HepG2 (cell line): ENCODE measurements around the gene NDUFAF5. TPM values are rescaled to one million over a fixed set of nuclear protein-coding genes. Genes with fewer than 3 reads are reported as not detected.
A peak's percentile ranks its signal among the peaks of the same experiment; 100 is the strongest.

Experiments used
- ATRX ChIP-seq: sonication (generic); formaldehyde crosslinking; IDR thresholded peaks from 2 replicates; pipeline ENCODE4 v1.4.0; 2020; ENCODE audit warnings: missing genetic modification reagents, borderline replicate concordance
- EED ChIP-seq: sonication (generic); formaldehyde crosslinking; IDR thresholded peaks from 2 replicates; pipeline ENCODE4 v1.5.0; 2020; ENCODE audit warnings: mild to moderate bottlenecking, missing genetic modification reagents
- FOXJ3 ChIP-seq: sonication (generic); formaldehyde crosslinking; IDR thresholded peaks from 2 replicates; pipeline ENCODE4 v1.4.0; 2020; ENCODE audit warnings: missing genetic modification reagents, mild to moderate bottlenecking, borderline replicate concordance
- HMGA1 ChIP-seq: sonication (generic); formaldehyde crosslinking; conservative IDR thresholded peaks from 2 replicates; pipeline ENCODE4 v1.4.0; 2020; ENCODE audit warnings: missing genetic modification reagents
- KAT8 ChIP-seq: IDR thresholded peaks from 2 replicates; pipeline ENCODE4 v1.6.1; 2016; ENCODE audit warnings: missing genetic modification reagents, missing compliant biosample characterization
- SOX13 ChIP-seq, 3 experiments: fragments of 450-650 bp in 1 of 3; sonication (generic) in 1 of 3; formaldehyde crosslinking in 1 of 3; IDR thresholded peaks in 2 of 3; conservative IDR thresholded peaks in 1 of 3; 2 replicates each; pipeline versions ENCODE4 v1.5.0 to v1.6.1; 2016 to 2020; ENCODE audit warnings: antibody characterized with exemption in 1 of 3, mild to moderate bottlenecking in 1 of 3, missing compliant biosample characterization in 1 of 3, missing genetic modification reagents in 1 of 3, moderate library complexity in 1 of 3
- SSRP1 ChIP-seq: IDR thresholded peaks from 2 replicates; pipeline ENCODE4 v1.6.1; 2016; ENCODE audit warnings: control low read depth
- THRA ChIP-seq: sonication (generic); formaldehyde crosslinking; IDR thresholded peaks from 2 replicates; pipeline ENCODE4 v1.4.0; 2020; ENCODE audit warnings: missing genetic modification reagents, borderline replicate concordance
- ZKSCAN5 ChIP-seq: sonication (generic); formaldehyde crosslinking; IDR thresholded peaks from 2 replicates; pipeline ENCODE4 v1.5.1; 2020; ENCODE audit warnings: mild to moderate bottlenecking, missing genetic modification reagents
- ZNF225 ChIP-seq: sonication (generic); formaldehyde crosslinking; IDR thresholded peaks from 2 replicates; pipeline ENCODE4 v1.4.0; 2020; ENCODE audit warnings: mild to moderate bottlenecking, missing genetic modification reagents
- ZNF414 ChIP-seq: sonication (generic); formaldehyde crosslinking; IDR thresholded peaks from 2 replicates; pipeline ENCODE4 v1.5.0; 2020; ENCODE audit warnings: missing genetic modification reagents
- ZNF44 ChIP-seq: sonication (generic); formaldehyde crosslinking; IDR thresholded peaks from 2 replicates; pipeline ENCODE4 v1.5.1; 2020; ENCODE audit warnings: mild to moderate bottlenecking, missing genetic modification reagents
- ZNF496 ChIP-seq: sonication (generic); formaldehyde crosslinking; IDR thresholded peaks from 2 replicates; pipeline ENCODE4 v1.8.1; 2023; ENCODE audit warnings: mild to moderate bottlenecking, moderate library complexity, missing genetic modification reagents; ENCODE audit not compliant: insufficient replicate concordance
- ZNF589 ChIP-seq: sonication (generic); formaldehyde crosslinking; conservative IDR thresholded peaks from 2 replicates; pipeline ENCODE4 v1.8.0; 2022; ENCODE audit warnings: mild to moderate bottlenecking, moderate library complexity, missing genetic modification reagents
- ZNF687 ChIP-seq: sonication (generic); formaldehyde crosslinking; IDR thresholded peaks from 2 replicates; pipeline ENCODE4 v1.5.1; 2020; ENCODE audit warnings: mild to moderate bottlenecking, missing genetic modification reagents, moderate library complexity
- ZSCAN31 ChIP-seq: sonication (generic); formaldehyde crosslinking; IDR thresholded peaks from 2 replicates; pipeline ENCODE4 v1.5.0; 2020; ENCODE audit warnings: low read depth, mild to moderate bottlenecking, missing genetic modification reagents
- polyA plus RNA-seq, 8 experiments: library from polyadenylated mRNA; depleted of rRNA in 3 of 8; stranded (reverse) in 7 of 8; unstranded in 1 of 8; fragments of >200 nt; fragmentation: Illumina TruSeq in 4 of 8; extraction: Trizol in 4 of 8; gene quantifications; 2 replicates each; pipeline versions ENCODE4 v1.2.1 to v1.2.3, GENCODE V29; 2011 to 2016; ENCODE audit warnings: low read depth in 4 of 8, missing spikeins in 1 of 8, mixed read lengths in 1 of 8; ENCODE audit not compliant: insufficient read depth in 1 of 8
- total RNA-seq, 5 experiments: library from RNA; depleted of rRNA; stranded (reverse); fragments of >200 nt; fragmentation: Illumina TruSeq; extraction: Trizol; gene quantifications; 2 replicates each; pipeline ENCODE4 v1.2.3, GENCODE V29; 2016; ENCODE audit warnings: low read depth in 1 of 5
- TF ChIP-seq, protein P1 (sequence below): sonication (generic); formaldehyde crosslinking; IDR thresholded peaks from 2 replicates; pipeline ENCODE4 v1.5.0; 2020; ENCODE audit warnings: mild to moderate bottlenecking, missing genetic modification reagents
- TF ChIP-seq, protein P2 (sequence below): sonication (generic); formaldehyde crosslinking; IDR thresholded peaks from 2 replicates; pipeline ENCODE4 v1.5.1; 2020; ENCODE audit warnings: mild to moderate bottlenecking, missing genetic modification reagents, borderline replicate concordance
- TF ChIP-seq, protein P3 (sequence below): sonication (generic); formaldehyde crosslinking; IDR thresholded peaks from 2 replicates; pipeline ENCODE4 v1.8.1; 2023; ENCODE audit warnings: missing genetic modification reagents, mild to moderate bottlenecking, borderline replicate concordance

NDUFAF5 gene
- total and polyA plus RNA-seq, 2 of the 13 experiments (the other 11 are each of a cell fraction or from before 2014, with no cell fraction given), result 23.1 to 66.7 TPM

DNA sequence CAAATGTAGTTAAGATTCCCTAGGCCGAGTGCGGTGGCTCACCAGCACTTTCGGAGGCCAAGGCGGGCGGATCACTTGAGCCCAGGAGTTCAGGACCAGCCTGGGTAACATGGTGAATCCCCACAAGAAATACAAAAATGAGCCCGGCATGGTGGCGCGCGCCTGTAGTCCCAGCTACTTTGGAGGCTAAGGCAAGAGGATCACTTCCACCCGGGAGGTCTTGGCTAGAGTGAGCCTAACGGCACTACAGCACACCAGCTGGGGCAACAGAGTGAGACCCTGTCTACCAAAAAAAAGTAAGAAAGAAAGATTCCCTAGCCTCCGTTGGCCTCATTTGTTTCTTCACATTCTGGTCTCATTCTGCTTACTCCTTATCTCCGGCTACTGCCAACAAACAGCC is 1.3 kb upstream of the NDUFAF5 start (continued):
- TF ChIP-seq ZKSCAN5 (CRISPR knock-in tag) (no peak), ZNF687 (CRISPR knock-in tag) (peak; percentile 32; the same call in 1 of the 2 replicates), ZNF496 (no peak), ZSCAN31 (no peak), KAT8 (CRISPR knock-in tag) (0 out of 2 replicates have a peak, but pooled peaks have one; percentile 11), SSRP1 (CRISPR knock-in tag) (no peak), THRA (CRISPR knock-in tag) (no peak), HMGA1 (CRISPR knock-in tag) (no peak), ATRX (CRISPR knock-in tag) (no peak), EED (CRISPR knock-in tag) (no peak), ZNF589 (CRISPR knock-in tag) (no peak), SOX13 (IDR thresholded peaks at IDR 0.05) (no peak), SOX13 (CRISPR knock-in tag; conservative IDR thresholded peaks at IDR 0.05 in 1 of 2, IDR thresholded peaks at IDR 0.05 in 1 of 2) (no peak), FOXJ3 (no peak), ZNF44 (CRISPR knock-in tag) (no peak), ZNF414 (CRISPR knock-in tag) (0 out of 2 replicates have a peak, but pooled peaks have one; percentile 21), ZNF225 (CRISPR knock-in tag) (no peak; the same call in 1 of the 2 replicates)
- TF ChIP-seq, protein P1, sequence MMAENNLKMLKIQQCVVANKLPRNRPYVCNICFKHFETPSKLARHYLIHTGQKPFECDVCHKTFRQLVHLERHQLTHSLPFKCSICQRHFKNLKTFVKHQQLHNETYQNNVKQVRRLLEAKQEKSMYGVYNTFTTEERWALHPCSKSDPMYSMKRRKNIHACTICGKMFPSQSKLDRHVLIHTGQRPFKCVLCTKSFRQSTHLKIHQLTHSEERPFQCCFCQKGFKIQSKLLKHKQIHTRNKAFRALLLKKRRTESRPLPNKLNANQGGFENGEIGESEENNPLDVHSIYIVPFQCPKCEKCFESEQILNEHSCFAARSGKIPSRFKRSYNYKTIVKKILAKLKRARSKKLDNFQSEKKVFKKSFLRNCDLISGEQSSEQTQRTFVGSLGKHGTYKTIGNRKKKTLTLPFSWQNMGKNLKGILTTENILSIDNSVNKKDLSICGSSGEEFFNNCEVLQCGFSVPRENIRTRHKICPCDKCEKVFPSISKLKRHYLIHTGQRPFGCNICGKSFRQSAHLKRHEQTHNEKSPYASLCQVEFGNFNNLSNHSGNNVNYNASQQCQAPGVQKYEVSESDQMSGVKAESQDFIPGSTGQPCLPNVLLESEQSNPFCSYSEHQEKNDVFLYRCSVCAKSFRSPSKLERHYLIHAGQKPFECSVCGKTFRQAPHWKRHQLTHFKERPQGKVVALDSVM, result peak; percentile 51; the same call in 1 of the 2 replicates
- TF ChIP-seq, protein P2, sequence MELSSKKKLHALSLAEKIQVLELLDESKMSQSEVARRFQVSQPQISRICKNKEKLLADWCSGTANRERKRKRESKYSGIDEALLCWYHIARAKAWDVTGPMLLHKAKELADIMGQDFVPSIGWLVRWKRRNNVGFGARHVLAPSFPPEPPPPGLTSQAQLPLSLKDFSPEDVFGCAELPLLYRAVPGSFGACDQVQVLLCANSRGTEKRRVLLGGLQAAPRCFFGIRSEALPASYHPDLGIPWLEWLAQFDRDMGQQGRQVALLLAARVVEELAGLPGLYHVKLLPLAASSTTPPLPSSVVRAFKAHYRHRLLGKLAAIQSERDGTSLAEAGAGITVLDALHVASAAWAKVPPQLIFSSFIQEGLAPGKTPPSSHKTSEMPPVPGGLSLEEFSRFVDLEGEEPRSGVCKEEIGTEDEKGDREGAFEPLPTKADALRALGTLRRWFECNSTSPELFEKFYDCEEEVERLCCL (CRISPR knock-in tag), result no peak
- TF ChIP-seq, protein P3, sequence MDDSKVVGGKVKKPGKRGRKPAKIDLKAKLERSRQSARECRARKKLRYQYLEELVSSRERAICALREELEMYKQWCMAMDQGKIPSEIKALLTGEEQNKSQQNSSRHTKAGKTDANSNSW, result 0 out of 2 replicates have a peak, but pooled peaks have one; percentile 29
